ENCODE data around the gene KLHL29.
A peak's percentile ranks its signal among the peaks of the same experiment; 100 is the strongest.

KLHL29 gene

GRCh38 chr2:23571085-23571484, 186.1 kb downstream of the KLHL29 start:
- no peak for DNase-seq (ENCODE audit: low read depth in 2 of 2)

- DNase-seq (ENCODE audit: low read depth in 2 of 2) = no peak
These were observed 186.7 kb downstream of the KLHL29 start for GRCh38 chr2:23571527-23572282.

GRCh38 chr2:23574919-23575654, 190.1 kb downstream of the KLHL29 start:
- DNase-seq (ENCODE audit: low read depth in 2 of 2) = no peak

GRCh38 chr2:23578964-23579671, 194.1 kb downstream of the KLHL29 start:
- no peak for DNase-seq (ENCODE audit: low read depth in 2 of 2)

GRCh38 chr2:23579674-23580073, 194.7 kb downstream of the KLHL29 start:
- no peak for DNase-seq (ENCODE audit: low read depth in 2 of 2)

GRCh38 chr2:23583467-23583866, 198.5 kb downstream of the KLHL29 start:
- DNase-seq (ENCODE audit: low read depth in 2 of 2) = no peak

- DNase-seq (ENCODE audit: low read depth in 2 of 2) = no peak
These were observed 199.2 kb downstream of the KLHL29 start for GRCh38 chr2:23584054-23584745.

- DNase-seq (ENCODE audit: low read depth in 2 of 2) = no peak
These were observed 200.5 kb downstream of the KLHL29 start for GRCh38 chr2:23585273-23586170.

GRCh38 chr2:23586741-23587306, 201.8 kb downstream of the KLHL29 start:
- no peak for DNase-seq (ENCODE audit: low read depth in 2 of 2)

- no peak for DNase-seq (ENCODE audit: low read depth in 2 of 2)
These were observed 202.4 kb downstream of the KLHL29 start for GRCh38 chr2:23587341-23587880.

GRCh38 chr2:23588106-23588505, 203.1 kb downstream of the KLHL29 start:
- no peak for DNase-seq (ENCODE audit: low read depth in 2 of 2)

GRCh38 chr2:23588508-23589201, 203.7 kb downstream of the KLHL29 start:
- DNase-seq (ENCODE audit: low read depth in 2 of 2) = peak in 1 of 2 experiments; percentile 18

- DNase-seq (ENCODE audit: low read depth in 2 of 2) = no peak
These were observed 204.3 kb downstream of the KLHL29 start for GRCh38 chr2:23589220-23589647.

GRCh38 chr2:23589739-23590138, 204.8 kb downstream of the KLHL29 start:
- no peak for DNase-seq (ENCODE audit: low read depth in 2 of 2)

GRCh38 chr2:23590241-23590869, 205.4 kb downstream of the KLHL29 start:
- no peak for DNase-seq (ENCODE audit: low read depth in 2 of 2)

GRCh38 chr2:23591111-23591510, 206.1 kb downstream of the KLHL29 start:
- no peak for DNase-seq (ENCODE audit: low read depth in 2 of 2)

GRCh38 chr2:23592061-23592685, 207.2 kb downstream of the KLHL29 start:
- DNase-seq (ENCODE audit: low read depth in 2 of 2) = no peak

- DNase-seq (ENCODE audit: low read depth in 2 of 2) = no peak
These were observed 208.1 kb downstream of the KLHL29 start for GRCh38 chr2:23592898-23593751.
